NB4 (cell line): ENCODE results near the gene ODAD3.
"Not testable (repeated sequence)": the region's sequence is repeated elsewhere in the genome, so short reads cannot be mapped to it uniquely, and the experiment has no call there.

Experiments used
- DNase-seq: peaks from one replicate; pipeline ENCODE4 v3.0.0; 2010; ENCODE audit warnings: low read depth
- H3K4me3 ChIP-seq: one replicate; pipeline ENCODE4 v1.5.1; 2011; ENCODE audit warnings: mild to moderate bottlenecking, low read depth, low read length, moderate library complexity
- MAX ChIP-seq: IDR thresholded peaks from 2 replicates; pipeline ENCODE4 v1.6.1; 2011; ENCODE audit warnings: low read depth, low read length
- MYC ChIP-seq: IDR thresholded peaks from 2 replicates; pipeline ENCODE4 v1.6.1; 2011; ENCODE audit warnings: low read depth, low read length
- POLR2A ChIP-seq: IDR thresholded peaks from 2 replicates; pipeline ENCODE4 v1.6.1; 2011; ENCODE audit warnings: mild to moderate bottlenecking; ENCODE audit not compliant: insufficient read length; ENCODE audit errors: extremely low read depth
- TF ChIP-seq, protein P1 (sequence below): IDR thresholded peaks from one replicate; pipeline ENCODE4 v1.5.1; 2012; ENCODE audit warnings: low read depth, low read length

Gene ODAD3

DNA sequence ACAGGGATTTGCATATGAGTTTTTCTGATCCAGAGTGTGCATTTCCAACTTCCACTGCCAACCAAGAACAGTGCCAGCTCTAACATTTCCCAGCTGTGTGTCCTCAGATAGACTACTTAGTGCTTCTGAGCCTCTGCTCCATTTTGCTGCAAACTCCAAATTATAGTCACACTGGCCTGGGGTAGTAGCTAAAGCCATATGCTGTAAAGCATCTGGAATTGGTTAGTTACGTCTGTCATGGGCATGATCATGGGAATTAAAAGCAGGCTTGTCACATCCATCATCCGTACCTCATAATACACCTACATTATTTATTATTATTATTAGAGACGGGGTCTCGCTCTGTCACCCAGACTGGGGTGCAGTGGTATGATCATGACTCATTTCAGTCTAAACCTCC, 38.8 kb upstream of the ODAD3 start:
- H3K4me3 ChIP-seq = no peak overlapping the region
- TF ChIP-seq MAX = no peak
- no peak for TF ChIP-seq POLR2A
- no peak for TF ChIP-seq MYC
- TF ChIP-seq, protein P1, sequence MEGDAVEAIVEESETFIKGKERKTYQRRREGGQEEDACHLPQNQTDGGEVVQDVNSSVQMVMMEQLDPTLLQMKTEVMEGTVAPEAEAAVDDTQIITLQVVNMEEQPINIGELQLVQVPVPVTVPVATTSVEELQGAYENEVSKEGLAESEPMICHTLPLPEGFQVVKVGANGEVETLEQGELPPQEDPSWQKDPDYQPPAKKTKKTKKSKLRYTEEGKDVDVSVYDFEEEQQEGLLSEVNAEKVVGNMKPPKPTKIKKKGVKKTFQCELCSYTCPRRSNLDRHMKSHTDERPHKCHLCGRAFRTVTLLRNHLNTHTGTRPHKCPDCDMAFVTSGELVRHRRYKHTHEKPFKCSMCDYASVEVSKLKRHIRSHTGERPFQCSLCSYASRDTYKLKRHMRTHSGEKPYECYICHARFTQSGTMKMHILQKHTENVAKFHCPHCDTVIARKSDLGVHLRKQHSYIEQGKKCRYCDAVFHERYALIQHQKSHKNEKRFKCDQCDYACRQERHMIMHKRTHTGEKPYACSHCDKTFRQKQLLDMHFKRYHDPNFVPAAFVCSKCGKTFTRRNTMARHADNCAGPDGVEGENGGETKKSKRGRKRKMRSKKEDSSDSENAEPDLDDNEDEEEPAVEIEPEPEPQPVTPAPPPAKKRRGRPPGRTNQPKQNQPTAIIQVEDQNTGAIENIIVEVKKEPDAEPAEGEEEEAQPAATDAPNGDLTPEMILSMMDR = no peak
- no peak for DNase-seq

DNA sequence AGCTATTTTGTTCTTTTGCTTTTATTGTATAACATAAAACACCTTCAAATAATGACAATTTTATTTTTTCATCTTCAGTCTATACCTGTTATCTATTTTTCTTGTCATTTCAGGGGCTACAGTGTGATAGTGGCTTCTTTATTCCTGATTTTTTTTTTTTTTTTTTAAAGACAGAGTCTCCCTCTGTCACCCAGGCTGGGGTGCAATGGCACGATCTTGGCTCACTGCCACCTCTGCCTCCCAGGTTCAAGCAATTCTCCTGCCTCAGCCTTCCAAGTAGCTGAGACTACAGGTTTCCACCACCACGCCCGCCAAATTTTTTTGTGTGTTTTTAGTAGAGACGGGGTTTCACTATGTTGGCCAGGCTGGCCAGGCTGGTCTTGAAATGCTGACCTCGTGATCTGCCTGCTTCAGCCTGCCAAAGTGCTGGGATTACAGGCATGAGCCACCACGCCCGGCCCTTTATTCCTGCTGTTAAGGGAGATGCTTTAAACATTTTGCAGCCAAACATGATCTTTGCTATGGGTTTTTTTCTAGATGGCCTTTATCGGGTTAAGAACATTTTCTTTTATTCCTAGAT, 33.4 kb upstream of the ODAD3 start:
- DNase-seq, H3K4me3 ChIP-seq: not testable (repeated sequence)

GRCh38 chr19:11465600-11465999, 30.7 kb upstream of the ODAD3 start:
- DNase-seq = no peak

DNA sequence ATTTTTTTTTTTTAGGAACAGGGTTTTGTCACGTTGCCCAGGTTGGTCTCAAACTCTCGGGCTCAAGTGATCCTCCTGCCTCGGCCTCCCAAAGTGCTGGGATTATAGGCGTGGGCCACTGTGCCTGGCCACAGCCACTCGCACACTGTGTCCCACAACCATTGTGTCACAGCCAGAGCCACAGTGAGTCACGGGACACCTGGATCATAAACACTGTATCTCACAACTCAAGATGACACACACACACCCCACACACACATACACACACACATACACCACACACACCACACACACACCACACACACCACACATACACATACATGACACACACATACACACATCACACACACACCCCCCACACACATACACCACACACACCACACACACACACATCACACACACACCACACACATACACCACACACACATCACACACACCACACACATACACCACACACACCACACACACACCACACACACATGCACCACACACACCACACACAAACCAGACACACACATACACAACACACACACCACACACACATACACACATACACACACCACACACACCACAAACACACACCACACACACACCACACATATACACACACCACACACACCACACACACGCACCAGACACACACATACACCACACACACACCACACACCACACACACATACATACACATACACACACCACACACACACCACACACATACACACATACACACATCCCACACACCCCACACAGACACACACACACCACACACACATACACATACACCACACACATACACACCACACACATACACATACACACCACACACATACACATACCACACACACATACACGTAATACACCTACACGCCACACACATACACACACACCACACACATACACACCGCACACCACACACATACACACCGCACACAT, 29.7 kb upstream of the ODAD3 start:
- H3K4me3 ChIP-seq = no peak overlapping the region
- DNase-seq = no peak
- no peak for TF ChIP-seq POLR2A
- TF ChIP-seq, protein P1 = no peak
- TF ChIP-seq MAX = no peak
- no peak for TF ChIP-seq MYC

More at GRCh38 chr19:11465600-11465999, 30.7 kb upstream of the ODAD3 start:
- no peak for TF ChIP-seq POLR2A
- TF ChIP-seq MAX = no peak
- TF ChIP-seq MYC = no peak
- TF ChIP-seq, protein P1 = no peak
- no peak overlapping the region for H3K4me3 ChIP-seq

- no peak for DNase-seq
- no peak overlapping the region for H3K4me3 ChIP-seq
- TF ChIP-seq POLR2A = no peak
- TF ChIP-seq, protein P1 = no peak
- TF ChIP-seq MYC = no peak
- no peak for TF ChIP-seq MAX
These were observed 28.5 kb upstream of the ODAD3 start for GRCh38 chr19:11463391-11463790.

- no peak overlapping the region for H3K4me3 ChIP-seq
- no peak for DNase-seq
- TF ChIP-seq, protein P1 = no peak
- TF ChIP-seq MYC (no peak), MAX (no peak), POLR2A (no peak)
These were observed 26.5 kb upstream of the ODAD3 start for GRCh38 chr19:11461453-11461852.
